ENCODE measurements around the gene TROAP.
"Not testable (repeated sequence)": the region's sequence is repeated elsewhere in the genome, so short reads cannot be mapped to it uniquely, and the experiment has no call there.

TROAP gene

GRCh38 chr12:49366652-49367380 lies 43.8 kb downstream of the TROAP start:
- DNase-seq (ENCODE audit: low spot score) = peak; percentile 96

- no peak for DNase-seq (ENCODE audit: low spot score)
Measured at GRCh38 chr12:49367381-49368239, 44.6 kb downstream of the TROAP start, which contains the start of gene SPATS2. TSS of gene SPATS2 (plus strand) at chr12:49367462. CDS start at chr12:49461013, 93,551 bp downstream.

GRCh38 chr12:49368240-49368600 lies 45.2 kb downstream of the TROAP start:
- DNase-seq (ENCODE audit: low spot score) = no peak

DNA sequence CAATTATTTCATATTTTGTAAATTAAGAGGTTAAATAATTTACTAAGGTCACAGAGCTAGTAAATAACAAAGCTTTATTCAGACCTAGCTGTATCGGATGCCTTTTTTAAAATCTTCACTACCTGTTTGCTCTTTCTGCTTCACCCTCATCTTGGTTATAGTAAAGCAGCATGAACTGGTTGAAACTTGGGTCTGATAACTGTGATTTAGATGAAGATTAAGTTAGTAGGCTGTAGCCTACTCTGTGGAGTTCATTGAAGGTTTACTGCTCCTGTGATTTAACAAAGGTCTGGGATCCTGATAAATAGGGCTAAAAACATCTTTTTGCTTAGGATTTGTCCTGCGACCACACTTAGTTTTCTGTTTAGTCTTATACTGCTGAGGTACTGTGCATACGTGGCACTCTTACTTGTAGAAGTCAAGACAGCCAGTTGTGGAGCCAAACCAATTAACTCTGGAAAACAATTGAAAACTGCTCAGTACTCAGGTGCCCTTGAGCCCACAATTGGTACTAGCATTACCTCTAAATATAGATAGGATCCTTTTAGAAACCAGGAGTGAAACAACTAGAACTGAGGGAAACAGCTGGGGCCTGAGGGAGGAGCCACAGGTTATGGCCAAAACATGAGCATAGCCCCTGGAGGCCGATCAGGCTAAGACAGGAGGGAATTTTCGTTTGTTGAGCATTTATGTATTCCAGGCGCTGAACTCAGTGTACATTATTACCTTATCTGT lies 46.5 kb downstream of the TROAP start:
- peak; percentile 29 for DNase-seq (ENCODE audit: low spot score)

GRCh38 chr12:49370539-49370938 lies 47.5 kb downstream of the TROAP start:
- DNase-seq (ENCODE audit: low spot score) = no peak

GRCh38 chr12:49375406-49375805 lies 52.4 kb downstream of the TROAP start:
- DNase-seq (ENCODE audit: low spot score) = no peak

- no peak for DNase-seq (ENCODE audit: low spot score)
Measured at GRCh38 chr12:49377386-49377785, 54.3 kb downstream of the TROAP start.

DNA sequence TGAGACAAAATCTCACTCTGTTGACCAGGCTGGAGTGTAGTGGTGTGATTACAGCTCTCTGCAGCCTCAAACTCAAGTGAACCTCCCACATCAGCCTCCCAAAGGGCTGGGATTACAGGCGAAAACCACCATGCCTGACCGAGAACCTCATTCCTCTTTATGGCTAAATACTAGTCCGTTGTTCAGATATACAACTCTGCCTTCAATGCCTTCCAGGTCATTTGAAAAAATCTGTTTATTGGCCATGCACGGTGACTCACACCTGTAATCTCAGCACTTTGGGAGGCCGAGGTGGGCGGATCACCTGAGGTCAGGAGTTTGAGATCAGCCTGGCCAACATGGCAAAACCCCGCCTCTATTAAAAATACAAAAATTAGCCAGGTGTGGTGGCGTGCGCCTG lies 57.1 kb downstream of the TROAP start:
- not testable (repeated sequence) for DNase-seq (ENCODE audit: low spot score)

All from SK-N-DZ (cell line).